OCI-LY7 (cell line): ENCODE measurements around the gene FHDC1.

Experiments
- CTCF ChIP-seq: fragments of 200-600 bp; sonication (generic); conservative IDR thresholded peaks from 2 replicates; pipeline ENCODE4 v1.5.1; 2014; ENCODE audit warnings: mild to moderate bottlenecking, antibody characterized with exemption, low read length, moderate library complexity, mixed read lengths
- EZH2phosphoT487 ChIP-seq: fragments of 200-600 bp; sonication (generic); IDR thresholded peaks from 2 replicates; pipeline ENCODE4 v1.6.1; 2018; ENCODE audit warnings: low read depth, borderline replicate concordance, mild to moderate bottlenecking, mixed run types, antibody characterized with exemption, low read length, moderate library complexity, mixed read lengths

DNA sequence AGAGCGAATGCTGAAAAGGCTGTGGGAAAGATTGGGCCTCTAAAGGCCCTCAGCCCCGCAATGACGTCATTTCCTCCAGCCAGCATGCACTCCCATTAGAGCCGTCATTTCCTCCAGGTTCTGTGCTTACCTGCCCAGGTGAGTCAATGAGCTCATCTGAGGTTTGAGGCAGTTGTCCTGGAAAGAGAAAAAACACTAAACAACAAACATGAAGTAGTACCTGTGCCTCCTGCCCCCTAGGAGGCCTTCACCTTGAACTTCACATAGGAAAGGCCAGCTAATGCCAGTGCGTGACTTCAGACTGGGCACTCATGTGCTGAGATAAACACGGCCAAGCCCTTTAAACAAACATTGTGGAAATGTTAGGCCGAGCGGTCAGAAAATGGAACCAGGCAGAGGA lies 55.9 kb downstream of the FHDC1 start:
- TF ChIP-seq CTCF = no peak
- TF ChIP-seq EZH2phosphoT487 = no peak
